ENCODE measurements around the gene MRPL18. TPM values are rescaled to one million over a fixed set of nuclear protein-coding genes. Genes with fewer than 3 reads are reported as not detected.

The MRPL18 gene
- total and polyA plus RNA-seq, 2 of the 8 experiments (the other 6 are each of a cell fraction or from before 2014, with no cell fraction given), result 58.7 to 79.8 TPM

- Histone ChIP-seq H3K23me2 (ENCODE audit: low read depth, low read length) (no peaks in the 10 kb centered on the region), H3K27ac (ENCODE audit: low read depth, low read length) (no peak overlapping the region), H3K27me3 (replicated peaks in 1 of 4; ENCODE audit: control insufficient read depth in 3 of 4, extremely low read depth in 1 of 4, insufficient read depth in 3 of 4, low read length in 3 of 4) (no peaks in the 10 kb centered on the region), H3K4me2 (ENCODE audit: insufficient read depth in 1 of 2, low read depth in 2 of 2, low read length in 2 of 2) (no peak overlapping the region), H3K14ac (ENCODE audit: insufficient read length) (no peak overlapping the region), H2BK15ac (ENCODE audit: low read length) (no peak overlapping the region), H3K18ac (ENCODE audit: extremely low read depth, low read length) (no peak overlapping the region), H3K4ac (replicated peaks; ENCODE audit: insufficient read length, low read depth, low read length) (no peak overlapping the region), H3K79me2 (ENCODE audit: control insufficient read depth in 1 of 2, insufficient read depth in 2 of 2, low read length in 2 of 2) (no peaks in the 10 kb centered on the region; a peak in 1 of 4 replicates), H2BK12ac (ENCODE audit: low read depth, low read length) (no peak overlapping the region), H4K5ac (ENCODE audit: insufficient read length, low read depth, low read length) (no peak overlapping the region), H3K9ac (replicated peaks in 1 of 4; ENCODE audit: extremely low read depth in 1 of 4, low read depth in 3 of 4, low read length in 3 of 4) (no peak overlapping the region), H3K79me1 (ENCODE audit: low read depth, low read length) (no peaks in the 10 kb centered on the region), H4K91ac (replicated peaks; ENCODE audit: insufficient read length, low read length) (no peak overlapping the region), H4K20me1 (replicated peaks in 1 of 2; ENCODE audit: control insufficient read depth in 1 of 2, insufficient read depth in 2 of 2, low read length in 2 of 2) (peaks cover 0 to 2% of the 10 kb centered on the region in 2 experiments), H2BK20ac (ENCODE audit: low read length) (no peak overlapping the region), H3K4me1 (replicated peaks in 1 of 4; ENCODE audit: control insufficient read depth in 3 of 4, insufficient read depth in 4 of 4, low read length in 3 of 4) (peaks cover 0 to 13% (median 5%) of the 10 kb centered on the region in 4 experiments; a peak in 5 of 7 replicates), H3K4me3 (ENCODE audit: extremely low read depth in 1 of 4, insufficient read depth in 2 of 4, low read depth in 3 of 4, low read length in 4 of 4) (no peak overlapping the region), H3K36me3 (ENCODE audit: control insufficient read depth in 2 of 4, insufficient read depth in 4 of 4, low read length in 3 of 4) (no peaks in the 10 kb centered on the region), H2BK5ac (ENCODE audit: low read depth, low read length) (no peak overlapping the region), H2BK120ac (replicated peaks; ENCODE audit: low read depth, low read length) (no peak overlapping the region), H4K8ac (ENCODE audit: extremely low read depth, insufficient read depth, low read length) (no peak overlapping the region), H3K56ac (replicated peaks; ENCODE audit: insufficient read length, low read depth, low read length) (no peak overlapping the region), H3K23ac (ENCODE audit: insufficient read length) (no peak overlapping the region), H2AK5ac (ENCODE audit: low read depth, low read length) (no peak overlapping the region), H2AFZ (ENCODE audit: low read length) (no peak overlapping the region), H3K9me3 (ENCODE audit: insufficient read depth in 2 of 2, low read depth in 1 of 2, low read length in 1 of 2) (no peaks in the 10 kb centered on the region)
- WGBS, 2 experiments (ENCODE audit: extremely low coverage in 1 of 2, insufficient coverage in 1 of 2, insufficient read length in 1 of 2, insufficient replicate concordance in 2 of 2, low coverage in 1 of 2, low lambda C conversion rate in 2 of 2, missing lambda C conversion rate in 1 of 2), result 91% methylated on average over 6 of the region's 6 CpGs; no CpG with 5 or more reads in 1 of the 2 experiments
- FAIRE-seq (no peak), DNase-seq (ENCODE audit: low read depth in 1 of 2, low spot score in 2 of 2) (no peak)
- TF ChIP-seq BACH1 (IDR thresholded peaks at IDR 0.05; ENCODE audit: low read length) (no peak), E2F6 (IDR thresholded peaks at IDR 0.05) (no peak), JUN (IDR thresholded peaks at IDR 0.05; ENCODE audit: low read depth, low read length) (no peak), GABPA (IDR thresholded peaks at IDR 0.05; ENCODE audit: borderline replicate concordance, insufficient read depth, low read length) (no peak)
- ChIA-PET CTCF (ENCODE audit: partially characterized antibody) (no interaction called here), POLR2A (ENCODE audit: partially characterized antibody) (interaction anchor here (3.8 kb wide), 1 partner anchor 25 kb away, joined by 16 read pairs; the partner anchor contains the start of genes MRPL18 and TCP1)
Measured at GRCh38 chr6:159815410-159815809, 25.1 kb downstream of the MRPL18 start.

Data from H1 (cell line).